OCI-LY3 (cell line): Measurements from ENCODE around the gene IMMP2L.

Experiments
- H2AFZ ChIP-seq: fragments of 200-600, 300-600 bp; shearing (Covaris generic); 2 replicates; pipeline ENCODE4 v1.6.0; 2014; ENCODE audit warnings: antibody characterized with exemption, low read depth, low read length
- H3K27ac ChIP-seq: fragments of 200-600, 300-600 bp; sonication (generic); 2 replicates; pipeline ENCODE4 v1.5.1; 2014; ENCODE audit warnings: mild to moderate bottlenecking, low read length, moderate library complexity, mixed read lengths
- H3K27me3 ChIP-seq: fragments of 200-600, 300-600 bp; sonication (generic); 2 replicates; pipeline ENCODE4 v1.6.1; 2014; ENCODE audit warnings: low read depth, low read length, mixed read lengths
- H3K36me3 ChIP-seq: fragments of 200-600, 300-600 bp; sonication (generic); replicated peaks from 2 replicates; pipeline ENCODE3; 2014; ENCODE audit warnings: low read depth, low read length, mixed read lengths
- H3K4me1 ChIP-seq: fragments of 300-600, 200-600 bp; sonication (generic); 2 replicates; pipeline ENCODE4 v1.6.1; 2014; ENCODE audit warnings: low read length, mixed read lengths
- H3K4me2 ChIP-seq: fragments of 200-600, 300-600 bp; sonication (generic); 2 replicates; pipeline ENCODE4 v1.6.1; 2014; ENCODE audit warnings: low read length, mixed read lengths
- H3K4me3 ChIP-seq: fragments of 300-600, 200-600 bp; sonication (generic); 2 replicates; pipeline ENCODE4 v1.5.1; 2014; ENCODE audit warnings: antibody characterized with exemption, mild to moderate bottlenecking, low read length, moderate library complexity
- H3K79me2 ChIP-seq: fragments of 300-600, 200-600 bp; shearing (Covaris generic); 2 replicates; pipeline ENCODE4 v1.6.1; 2014; ENCODE audit warnings: mild to moderate bottlenecking, low read length, mixed read lengths
- H3K9ac ChIP-seq: fragments of 300-600, 200-600 bp; shearing (Covaris generic); 2 replicates; pipeline ENCODE4 v1.6.0; 2014; ENCODE audit warnings: mild to moderate bottlenecking, low read length, moderate library complexity
- H3K9me3 ChIP-seq: fragments of 200-600, 300-600 bp; shearing (Covaris generic); 2 replicates; pipeline ENCODE4 v1.6.1; 2014; ENCODE audit warnings: low read length, mixed read lengths; ENCODE audit not compliant: insufficient read depth
- H4K20me1 ChIP-seq: fragments of 200-600, 300-600 bp; sonication (generic); 2 replicates; pipeline ENCODE4 v1.6.1; 2016; ENCODE audit warnings: low read length, mixed read lengths; ENCODE audit not compliant: insufficient read depth
- CTCF ChIP-seq: fragments of 200-600, 300-600 bp; sonication (generic); IDR thresholded peaks from 2 replicates; pipeline ENCODE4 v1.5.1; 2014; ENCODE audit warnings: antibody characterized with exemption, low read length, low read depth
- EZH2phosphoT487 ChIP-seq: fragments of 200-600 bp; shearing (Covaris generic); IDR thresholded peaks from 2 replicates; pipeline ENCODE4 v1.6.1; 2018; ENCODE audit warnings: antibody characterized with exemption, mixed run types, low read depth

IMMP2L gene

GRCh38 chr7:111026806-111027205 lies 535.5 kb downstream of the IMMP2L start:
- TF ChIP-seq EZH2phosphoT487, result no peak
- no peak for TF ChIP-seq CTCF
- H4K20me1 ChIP-seq, result no peaks in the 10 kb centered on the region
- H3K27me3 ChIP-seq, result no peaks in the 10 kb centered on the region
- no peak overlapping the region for H3K4me2 ChIP-seq
- no peaks in the 10 kb centered on the region for H3K36me3 ChIP-seq
- H3K9me3 ChIP-seq, result no peaks in the 10 kb centered on the region
- H3K4me3 ChIP-seq, result no peak overlapping the region
- peaks cover 18% of the 10 kb centered on the region for H3K4me1 ChIP-seq
- H2AFZ ChIP-seq, result no peak overlapping the region
- H3K79me2 ChIP-seq, result no peaks in the 10 kb centered on the region
- H3K9ac ChIP-seq, result no peak overlapping the region
- no peak overlapping the region for H3K27ac ChIP-seq

GRCh38 chr7:111026343-111026742 lies 535.9 kb downstream of the IMMP2L start:
- Histone ChIP-seq H3K27ac (no peak overlapping the region), H3K9ac (no peak overlapping the region), H3K4me3 (no peak overlapping the region), H3K4me2 (no peak overlapping the region), H4K20me1 (no peaks in the 10 kb centered on the region), H3K27me3 (no peaks in the 10 kb centered on the region), H3K79me2 (no peaks in the 10 kb centered on the region), H3K9me3 (no peaks in the 10 kb centered on the region), H2AFZ (no peak overlapping the region), H3K4me1 (peaks cover 18% of the 10 kb centered on the region), H3K36me3 (no peaks in the 10 kb centered on the region)
- TF ChIP-seq EZH2phosphoT487, result no peak
- TF ChIP-seq CTCF, result no peak

- Histone ChIP-seq H3K9ac (no peak overlapping the region), H3K79me2 (no peaks in the 10 kb centered on the region), H3K36me3 (no peaks in the 10 kb centered on the region), H3K27me3 (no peaks in the 10 kb centered on the region), H3K9me3 (no peaks in the 10 kb centered on the region), H3K4me1 (peaks cover 16% of the 10 kb centered on the region), H3K4me2 (no peak overlapping the region), H3K4me3 (no peak overlapping the region), H2AFZ (no peak overlapping the region), H3K27ac (no peak overlapping the region), H4K20me1 (no peaks in the 10 kb centered on the region)
- TF ChIP-seq CTCF, result no peak
- TF ChIP-seq EZH2phosphoT487, result no peak
Observed at GRCh38 chr7:111025006-111025405, 537.3 kb downstream of the IMMP2L start.

GRCh38 chr7:111018960-111019736 lies 543.1 kb downstream of the IMMP2L start:
- Histone ChIP-seq H2AFZ (no peak overlapping the region), H3K9ac (no peak overlapping the region), H3K4me1 (no peaks in the 10 kb centered on the region)

More at GRCh38 chr7:111018960-111019736, 543.1 kb downstream of the IMMP2L start:
- Histone ChIP-seq H3K36me3 (no peaks in the 10 kb centered on the region), H3K4me3 (no peak overlapping the region), H3K79me2 (no peaks in the 10 kb centered on the region), H3K4me2 (no peak overlapping the region), H4K20me1 (no peaks in the 10 kb centered on the region), H3K27ac (no peak overlapping the region), H3K27me3 (no peaks in the 10 kb centered on the region), H3K9me3 (no peaks in the 10 kb centered on the region)
- TF ChIP-seq CTCF (no peak), EZH2phosphoT487 (no peak)
